Measurements from ENCODE around the gene NCKAP1. TPM values are rescaled to one million over a fixed set of nuclear protein-coding genes. Genes with fewer than 3 reads are reported as not detected.
A peak's percentile ranks its signal among the peaks of the same experiment; 100 is the strongest.

NCKAP1 gene
- total RNA-seq, 1 experiment from 2014 or later: 112 TPM

DNA sequence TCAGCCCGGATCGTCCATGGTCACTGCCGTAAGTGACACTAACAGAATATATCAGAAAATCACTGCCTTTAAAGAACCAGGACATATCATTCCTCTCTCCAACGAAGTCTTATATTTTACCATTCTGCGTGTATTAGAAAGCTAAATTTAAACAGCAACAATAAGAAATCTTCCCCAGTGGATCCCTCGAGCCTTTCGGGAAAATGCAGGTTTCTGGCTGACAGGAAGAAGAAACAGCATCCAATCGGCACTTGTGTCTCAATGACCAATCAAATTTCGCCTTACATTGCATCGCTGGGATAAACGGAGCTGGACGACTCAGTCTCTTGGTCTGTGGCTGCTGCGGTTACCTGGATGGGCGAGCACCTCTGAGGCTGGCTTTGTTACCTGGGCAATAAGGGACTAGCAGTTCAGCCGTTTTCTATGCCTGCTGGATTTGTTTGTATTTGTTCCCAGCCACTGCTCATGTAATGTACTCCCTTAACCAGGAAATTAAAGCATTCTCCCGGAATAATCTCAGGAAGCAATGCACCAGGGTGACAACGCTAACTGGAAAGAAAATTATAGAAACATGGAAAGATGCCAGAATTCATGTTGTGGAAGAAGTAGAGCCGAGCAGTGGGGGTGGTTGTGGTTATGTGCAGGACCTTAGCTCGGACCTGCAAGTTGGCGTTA, 40.3 kb upstream of the NCKAP1 start, which contains the start of gene DUSP19:
DUSP19 (plus strand) TSS at position 284 of the 675 bp plus-strand sequence; CDS start at position 471, 187 bp downstream.
- H3K27ac ChIP-seq (ENCODE audit: insufficient read length, low read depth, low read length): peak within 1 kb of the TSS; percentile 64
- WGBS (ENCODE audit: extremely low coverage, insufficient read length, low lambda C conversion rate): no CpG with 5 or more reads among the region's 20 CpGs

More for the DNA sequence above, 40.3 kb upstream of the NCKAP1 start, which contains the start of gene DUSP19:
- peaks cover 20 to 25% of the 10 kb centered on the region in 2 experiments for H3K4me1 Mint-ChIP-seq
- Histone ChIP-seq H2AK5ac (ENCODE audit: insufficient read length, low read length) (no peak within 1 kb of the TSS), H4K20me1 (ENCODE audit: control insufficient read depth, insufficient read depth, insufficient read length) (no peaks in the 10 kb centered on the region), H4K91ac (ENCODE audit: insufficient read length, low read depth, low read length) (no peak within 1 kb of the TSS), H2BK20ac (ENCODE audit: low read depth, low read length, poor library complexity, severe bottlenecking) (no peak within 1 kb of the TSS), H4K8ac (replicated peaks; ENCODE audit: insufficient read length, low read depth, low read length) (no peak within 1 kb of the TSS), H2BK120ac (ENCODE audit: low read depth, low read length, poor library complexity, severe bottlenecking) (no peak within 1 kb of the TSS), H3K4me1 (ENCODE audit: insufficient read depth, low read length) (peaks cover 2% of the 10 kb centered on the region; the same call in 1 of the 2 replicates), H3K56ac (ENCODE audit: insufficient read length, low read depth, low read length) (no peak within 1 kb of the TSS), H3T11ph (ENCODE audit: low read length) (no peak within 1 kb of the TSS), H2BK12ac (ENCODE audit: insufficient read length, low read depth, low read length) (no peak within 1 kb of the TSS), H3K23ac (ENCODE audit: insufficient read length, low read depth, low read length) (no peak within 1 kb of the TSS), H3K18ac (ENCODE audit: insufficient read length, low read depth, low read length) (no peak within 1 kb of the TSS), H3K9ac (ENCODE audit: extremely low read depth, insufficient read length, low read length) (peak within 1 kb of the TSS; percentile 67), H3K4ac (ENCODE audit: low read depth, low read length) (no peak within 1 kb of the TSS), H3K79me1 (ENCODE audit: insufficient read depth, low read depth, low read length, poor library complexity, severe bottlenecking) (no peaks in the 10 kb centered on the region), H3K27me3 (ENCODE audit: insufficient read depth, low read length) (no peaks in the 10 kb centered on the region), H4K5ac (ENCODE audit: insufficient read length, low read depth, low read length) (peak within 1 kb of the TSS; percentile 24), H2BK15ac (ENCODE audit: low read depth, low read length) (no peak within 1 kb of the TSS), H3K23me2 (ENCODE audit: insufficient read length, low read depth, low read length, poor library complexity, severe bottlenecking) (peaks cover 6% of the 10 kb centered on the region), H2BK5ac (ENCODE audit: insufficient read length, low read length) (no peak within 1 kb of the TSS), H2AFZ (ENCODE audit: low read length) (peak within 1 kb of the TSS; percentile 79), H3K79me2 (ENCODE audit: insufficient read depth, low read length) (no peaks in the 10 kb centered on the region), H3K9me3 (ENCODE audit: control insufficient read depth, low read depth, low read length) (no peaks in the 10 kb centered on the region), H3K4me2 (ENCODE audit: insufficient read depth, insufficient read length, low read length) (peak within 1 kb of the TSS; percentile 93), H3K14ac (ENCODE audit: insufficient read depth, low read length) (peak within 1 kb of the TSS; percentile 34; the same call in 1 of the 2 replicates)
- H3K27me3 Mint-ChIP-seq (ENCODE audit: low read depth): no peaks in the 10 kb centered on the region
- H3K9me3 Mint-ChIP-seq: no peaks in the 10 kb centered on the region
- DNase-seq: peak; percentile 96
- H3K4me3 Mint-ChIP-seq: peak within 1 kb of the TSS; percentile 77 to 92
- H3K27ac Mint-ChIP-seq: peak within 1 kb of the TSS; percentile 83 to 93 (median 88)
- no peak for TF ChIP-seq CTCF (conservative IDR thresholded peaks at IDR 0.05)
- H3K36me3 Mint-ChIP-seq (ENCODE audit: insufficient read depth in 1 of 3, low read depth in 3 of 3): no peaks in the 10 kb centered on the region

Data from H9 (cell line).